C4-2B (cell line): ENCODE measurements around the gene BRICD5.

ENCODE experiments used
- ZFX ChIP-seq: fragments of 450-650 bp; IDR thresholded peaks from 2 replicates; pipeline ENCODE4 v1.6.1; 2017
- TF ChIP-seq, protein P1 (sequence below): fragments of 450-650 bp; conservative IDR thresholded peaks from 2 replicates; pipeline ENCODE4 v1.5.1; 2017; ENCODE audit warnings: mild to moderate bottlenecking

DNA sequence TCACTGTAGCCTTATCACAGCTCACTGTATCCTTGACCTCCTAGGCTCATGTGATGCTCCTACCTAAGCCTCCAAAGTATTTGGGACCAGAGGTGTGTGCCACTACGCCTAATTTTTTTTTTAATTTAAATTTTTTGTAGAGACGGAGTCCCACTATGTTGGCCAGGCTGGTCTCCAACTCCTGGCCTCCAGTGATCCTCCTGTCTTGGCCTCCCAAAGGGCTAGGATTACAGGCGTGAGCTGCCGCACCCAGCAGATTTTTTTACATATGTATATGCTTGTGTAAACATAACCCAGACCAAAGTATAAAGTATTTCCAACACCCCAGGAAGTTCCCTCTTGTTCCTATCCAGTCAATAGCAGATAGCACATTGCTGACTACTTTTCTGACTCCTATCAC is 5.7 kb upstream of the BRICD5 start:
- TF ChIP-seq, protein P1, sequence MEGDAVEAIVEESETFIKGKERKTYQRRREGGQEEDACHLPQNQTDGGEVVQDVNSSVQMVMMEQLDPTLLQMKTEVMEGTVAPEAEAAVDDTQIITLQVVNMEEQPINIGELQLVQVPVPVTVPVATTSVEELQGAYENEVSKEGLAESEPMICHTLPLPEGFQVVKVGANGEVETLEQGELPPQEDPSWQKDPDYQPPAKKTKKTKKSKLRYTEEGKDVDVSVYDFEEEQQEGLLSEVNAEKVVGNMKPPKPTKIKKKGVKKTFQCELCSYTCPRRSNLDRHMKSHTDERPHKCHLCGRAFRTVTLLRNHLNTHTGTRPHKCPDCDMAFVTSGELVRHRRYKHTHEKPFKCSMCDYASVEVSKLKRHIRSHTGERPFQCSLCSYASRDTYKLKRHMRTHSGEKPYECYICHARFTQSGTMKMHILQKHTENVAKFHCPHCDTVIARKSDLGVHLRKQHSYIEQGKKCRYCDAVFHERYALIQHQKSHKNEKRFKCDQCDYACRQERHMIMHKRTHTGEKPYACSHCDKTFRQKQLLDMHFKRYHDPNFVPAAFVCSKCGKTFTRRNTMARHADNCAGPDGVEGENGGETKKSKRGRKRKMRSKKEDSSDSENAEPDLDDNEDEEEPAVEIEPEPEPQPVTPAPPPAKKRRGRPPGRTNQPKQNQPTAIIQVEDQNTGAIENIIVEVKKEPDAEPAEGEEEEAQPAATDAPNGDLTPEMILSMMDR: no peak
- no peak for TF ChIP-seq ZFX
